WERI-Rb-1 (cell line): Measurements from ENCODE around the gene MRPL49.

ENCODE experiments used
- DNase-seq: peaks from one replicate; pipeline ENCODE4 v3.0.0-alpha.2; 2020
- H3K27ac ChIP-seq: fragments of 250-450 bp; sonication (Bioruptor Pico); 2 replicates; pipeline ENCODE4 v1.5.1; 2020; ENCODE audit warnings: mild to moderate bottlenecking, moderate library complexity
- H3K27me3 ChIP-seq: fragments of 250-450 bp; sonication (Bioruptor Pico); 2 replicates; pipeline ENCODE4 v1.5.1; 2021; ENCODE audit warnings: mild to moderate bottlenecking, low read depth, moderate library complexity; ENCODE audit not compliant: insufficient read depth, severe bottlenecking
- H3K36me3 ChIP-seq: fragments of 250-450 bp; sonication (Bioruptor Pico); 2 replicates; pipeline ENCODE4 v1.5.1; 2020; ENCODE audit warnings: mild to moderate bottlenecking, moderate library complexity
- H3K4me3 ChIP-seq: 2 replicates; pipeline ENCODE4 v1.5.1; 2011; ENCODE audit warnings: low read depth, mild to moderate bottlenecking, control low read depth, low read length
- H3K9me3 ChIP-seq: fragments of 250-450 bp; sonication (Bioruptor Pico); 2 replicates; pipeline ENCODE4 v1.5.1; 2021; ENCODE audit warnings: mild to moderate bottlenecking, moderate library complexity; ENCODE audit not compliant: severe bottlenecking
- CTCF ChIP-seq: IDR thresholded peaks from 2 replicates; pipeline ENCODE4 v1.5.1; 2011; ENCODE audit warnings: low read depth, mild to moderate bottlenecking, control low read depth, inconsistent platforms, low read length

MRPL49 gene

GRCh38 chr11:65131417-65131776 is 9.3 kb downstream of the MRPL49 start:
- no peak overlapping the region for H3K27ac ChIP-seq
- peaks cover 63% of the 10 kb centered on the region for H3K36me3 ChIP-seq
- no peaks in the 10 kb centered on the region for H3K27me3 ChIP-seq
- TF ChIP-seq CTCF, result no peak
- no peaks in the 10 kb centered on the region for H3K9me3 ChIP-seq
- DNase-seq, result no peak
- H3K4me3 ChIP-seq, result no peak overlapping the region

DNA sequence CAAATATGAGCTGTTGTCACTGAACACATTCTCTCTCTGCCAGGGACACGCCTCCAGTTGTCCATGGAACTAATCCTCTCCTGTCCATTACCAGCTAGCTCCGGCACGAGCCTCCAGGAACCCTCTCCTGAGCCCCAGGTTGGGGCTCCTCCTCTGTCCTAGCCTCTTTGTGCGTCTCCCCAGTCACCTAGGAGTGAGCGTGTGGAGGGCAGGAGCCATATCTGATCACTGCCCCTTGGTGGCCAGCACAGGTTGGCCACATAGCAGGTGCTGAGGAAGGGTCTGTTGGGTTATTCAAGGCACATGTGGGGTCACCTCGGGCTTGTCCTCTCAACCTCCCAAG is 9.7 kb downstream of the MRPL49 start:
- DNase-seq, result no peak
- Histone ChIP-seq H3K27me3 (no peaks in the 10 kb centered on the region), H3K9me3 (no peaks in the 10 kb centered on the region), H3K36me3 (peaks cover 59% of the 10 kb centered on the region), H3K4me3 (no peak overlapping the region), H3K27ac (no peak overlapping the region)
- no peak for TF ChIP-seq CTCF

GRCh38 chr11:65132238-65132987 is 10.3 kb downstream of the MRPL49 start:
- Histone ChIP-seq H3K4me3 (no peak overlapping the region), H3K27ac (no peak overlapping the region), H3K27me3 (no peaks in the 10 kb centered on the region), H3K9me3 (no peaks in the 10 kb centered on the region), H3K36me3 (peaks cover 53% of the 10 kb centered on the region)
- DNase-seq, result no peak
- no peak for TF ChIP-seq CTCF

DNA sequence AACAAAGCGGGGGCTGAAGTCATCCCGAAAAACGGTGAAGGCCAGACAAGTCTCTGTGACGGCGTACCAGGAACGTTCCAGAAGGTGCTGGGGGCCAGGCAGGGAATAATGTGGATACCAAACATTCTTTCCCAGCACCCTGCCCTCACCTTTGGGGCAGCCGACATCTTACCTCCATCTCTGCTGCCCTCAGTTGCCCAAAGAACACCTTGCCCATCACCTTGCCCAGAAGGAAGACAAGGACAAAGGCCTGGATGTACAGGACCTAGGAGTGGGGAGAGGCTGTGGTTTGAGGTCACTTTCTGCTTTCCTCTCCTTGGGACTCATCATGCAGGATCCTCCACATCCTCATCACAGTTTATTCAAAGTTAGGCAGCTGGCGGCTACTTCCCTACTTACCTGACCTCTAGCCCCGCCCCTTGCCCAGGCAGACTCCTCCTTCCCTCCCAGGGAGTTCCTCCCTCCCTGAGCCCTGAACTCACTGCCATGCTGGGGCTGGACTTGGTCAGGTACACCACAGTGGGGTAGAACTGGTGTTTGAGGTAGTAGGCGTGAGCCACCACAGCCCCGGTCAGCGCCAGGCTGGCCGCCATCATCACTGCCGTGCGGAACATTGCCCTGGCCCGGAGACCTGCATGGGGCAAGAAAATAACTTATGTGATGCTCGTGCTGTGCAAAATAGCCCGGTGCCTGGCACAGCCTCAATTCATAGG is 11.0 kb downstream of the MRPL49 start:
- no peak for TF ChIP-seq CTCF
- H3K27me3 ChIP-seq, result no peaks in the 10 kb centered on the region
- H3K9me3 ChIP-seq, result no peaks in the 10 kb centered on the region
- peaks cover 47% of the 10 kb centered on the region for H3K36me3 ChIP-seq
- peak overlapping the region; percentile 65 for H3K4me3 ChIP-seq
- peak; percentile 62 for DNase-seq
- no peak overlapping the region; the same call in 1 of the 2 replicates for H3K27ac ChIP-seq

DNA sequence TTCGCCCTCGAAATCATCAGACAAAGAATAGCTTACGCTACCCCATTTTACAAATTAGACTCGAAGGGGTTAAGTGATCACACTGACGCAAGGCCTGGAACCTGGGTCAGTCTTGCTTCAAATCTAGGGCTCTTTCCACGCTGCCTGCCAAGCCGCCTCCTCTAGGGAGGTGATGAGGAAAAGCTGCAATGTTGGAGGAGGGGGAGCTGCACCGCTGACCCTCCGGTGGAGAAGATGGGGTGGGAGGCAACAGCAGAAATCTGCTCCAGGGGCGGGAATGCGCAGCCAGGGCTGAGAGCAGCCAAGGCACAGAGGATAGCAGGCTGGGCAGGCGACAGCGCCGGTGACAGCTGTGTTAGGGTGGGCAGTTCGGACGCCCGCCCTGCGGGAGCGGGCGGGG is 11.6 kb downstream of the MRPL49 start:
- DNase-seq, result no peak
- Histone ChIP-seq H3K27me3 (no peaks in the 10 kb centered on the region), H3K4me3 (peak overlapping the region; percentile 65), H3K27ac (peak overlapping the region; percentile 100), H3K9me3 (no peaks in the 10 kb centered on the region), H3K36me3 (peaks cover 42% of the 10 kb centered on the region)
- no peak for TF ChIP-seq CTCF
